ENCODE results near the gene CD2BP2.

DNA sequence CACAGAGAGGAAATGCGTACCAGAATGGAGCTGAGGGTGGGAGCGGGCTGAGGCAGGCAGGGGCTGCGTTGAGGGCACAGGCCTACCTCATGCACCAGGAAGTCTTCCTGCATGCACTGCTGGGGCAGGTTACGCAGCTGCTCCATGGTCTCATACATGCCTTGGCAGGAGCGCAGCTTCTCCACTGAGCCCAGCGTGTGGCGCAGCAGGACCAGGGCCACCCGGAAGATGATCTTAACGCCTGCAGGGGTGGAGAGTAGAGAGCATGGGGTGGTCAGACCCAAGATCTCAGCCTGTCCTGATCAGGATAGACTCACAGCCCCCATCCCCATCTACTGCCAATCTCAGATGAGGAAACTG, 3.4 kb upstream of the CD2BP2 start:
- TF ChIP-seq, protein P1, sequence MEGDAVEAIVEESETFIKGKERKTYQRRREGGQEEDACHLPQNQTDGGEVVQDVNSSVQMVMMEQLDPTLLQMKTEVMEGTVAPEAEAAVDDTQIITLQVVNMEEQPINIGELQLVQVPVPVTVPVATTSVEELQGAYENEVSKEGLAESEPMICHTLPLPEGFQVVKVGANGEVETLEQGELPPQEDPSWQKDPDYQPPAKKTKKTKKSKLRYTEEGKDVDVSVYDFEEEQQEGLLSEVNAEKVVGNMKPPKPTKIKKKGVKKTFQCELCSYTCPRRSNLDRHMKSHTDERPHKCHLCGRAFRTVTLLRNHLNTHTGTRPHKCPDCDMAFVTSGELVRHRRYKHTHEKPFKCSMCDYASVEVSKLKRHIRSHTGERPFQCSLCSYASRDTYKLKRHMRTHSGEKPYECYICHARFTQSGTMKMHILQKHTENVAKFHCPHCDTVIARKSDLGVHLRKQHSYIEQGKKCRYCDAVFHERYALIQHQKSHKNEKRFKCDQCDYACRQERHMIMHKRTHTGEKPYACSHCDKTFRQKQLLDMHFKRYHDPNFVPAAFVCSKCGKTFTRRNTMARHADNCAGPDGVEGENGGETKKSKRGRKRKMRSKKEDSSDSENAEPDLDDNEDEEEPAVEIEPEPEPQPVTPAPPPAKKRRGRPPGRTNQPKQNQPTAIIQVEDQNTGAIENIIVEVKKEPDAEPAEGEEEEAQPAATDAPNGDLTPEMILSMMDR (CRISPR knock-in tag; IDR thresholded peaks at IDR 0.05): no peak; the same call in 1 of the 2 replicates
- TF ChIP-seq PCBP2 (optimal IDR thresholded peaks at IDR 0.05; ENCODE audit: low read depth, low read length, poor library complexity, severe bottlenecking): no peak
- TF ChIP-seq ZNF615 (CRISPR knock-in tag; IDR thresholded peaks at IDR 0.05; ENCODE audit: borderline replicate concordance): no peak
- no peak for TF ChIP-seq ZSCAN12 (CRISPR knock-in tag; IDR thresholded peaks at IDR 0.05)
- TF ChIP-seq, protein P2, sequence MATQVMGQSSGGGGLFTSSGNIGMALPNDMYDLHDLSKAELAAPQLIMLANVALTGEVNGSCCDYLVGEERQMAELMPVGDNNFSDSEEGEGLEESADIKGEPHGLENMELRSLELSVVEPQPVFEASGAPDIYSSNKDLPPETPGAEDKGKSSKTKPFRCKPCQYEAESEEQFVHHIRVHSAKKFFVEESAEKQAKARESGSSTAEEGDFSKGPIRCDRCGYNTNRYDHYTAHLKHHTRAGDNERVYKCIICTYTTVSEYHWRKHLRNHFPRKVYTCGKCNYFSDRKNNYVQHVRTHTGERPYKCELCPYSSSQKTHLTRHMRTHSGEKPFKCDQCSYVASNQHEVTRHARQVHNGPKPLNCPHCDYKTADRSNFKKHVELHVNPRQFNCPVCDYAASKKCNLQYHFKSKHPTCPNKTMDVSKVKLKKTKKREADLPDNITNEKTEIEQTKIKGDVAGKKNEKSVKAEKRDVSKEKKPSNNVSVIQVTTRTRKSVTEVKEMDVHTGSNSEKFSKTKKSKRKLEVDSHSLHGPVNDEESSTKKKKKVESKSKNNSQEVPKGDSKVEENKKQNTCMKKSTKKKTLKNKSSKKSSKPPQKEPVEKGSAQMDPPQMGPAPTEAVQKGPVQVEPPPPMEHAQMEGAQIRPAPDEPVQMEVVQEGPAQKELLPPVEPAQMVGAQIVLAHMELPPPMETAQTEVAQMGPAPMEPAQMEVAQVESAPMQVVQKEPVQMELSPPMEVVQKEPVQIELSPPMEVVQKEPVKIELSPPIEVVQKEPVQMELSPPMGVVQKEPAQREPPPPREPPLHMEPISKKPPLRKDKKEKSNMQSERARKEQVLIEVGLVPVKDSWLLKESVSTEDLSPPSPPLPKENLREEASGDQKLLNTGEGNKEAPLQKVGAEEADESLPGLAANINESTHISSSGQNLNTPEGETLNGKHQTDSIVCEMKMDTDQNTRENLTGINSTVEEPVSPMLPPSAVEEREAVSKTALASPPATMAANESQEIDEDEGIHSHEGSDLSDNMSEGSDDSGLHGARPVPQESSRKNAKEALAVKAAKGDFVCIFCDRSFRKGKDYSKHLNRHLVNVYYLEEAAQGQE (IDR thresholded peaks at IDR 0.05; ENCODE audit: borderline replicate concordance in 1 of 2, low read depth in 1 of 2, low read length in 2 of 2): no peak
- TF ChIP-seq, protein P3, sequence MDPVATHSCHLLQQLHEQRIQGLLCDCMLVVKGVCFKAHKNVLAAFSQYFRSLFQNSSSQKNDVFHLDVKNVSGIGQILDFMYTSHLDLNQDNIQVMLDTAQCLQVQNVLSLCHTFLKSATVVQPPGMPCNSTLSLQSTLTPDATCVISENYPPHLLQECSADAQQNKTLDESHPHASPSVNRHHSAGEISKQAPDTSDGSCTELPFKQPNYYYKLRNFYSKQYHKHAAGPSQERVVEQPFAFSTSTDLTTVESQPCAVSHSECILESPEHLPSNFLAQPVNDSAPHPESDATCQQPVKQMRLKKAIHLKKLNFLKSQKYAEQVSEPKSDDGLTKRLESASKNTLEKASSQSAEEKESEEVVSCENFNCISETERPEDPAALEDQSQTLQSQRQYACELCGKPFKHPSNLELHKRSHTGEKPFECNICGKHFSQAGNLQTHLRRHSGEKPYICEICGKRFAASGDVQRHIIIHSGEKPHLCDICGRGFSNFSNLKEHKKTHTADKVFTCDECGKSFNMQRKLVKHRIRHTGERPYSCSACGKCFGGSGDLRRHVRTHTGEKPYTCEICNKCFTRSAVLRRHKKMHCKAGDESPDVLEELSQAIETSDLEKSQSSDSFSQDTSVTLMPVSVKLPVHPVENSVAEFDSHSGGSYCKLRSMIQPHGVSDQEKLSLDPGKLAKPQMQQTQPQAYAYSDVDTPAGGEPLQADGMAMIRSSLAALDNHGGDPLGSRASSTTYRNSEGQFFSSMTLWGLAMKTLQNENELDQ (CRISPR knock-in tag; IDR thresholded peaks at IDR 0.05; ENCODE audit: borderline replicate concordance): no peak
